GM13977 (cell line): ENCODE data around the gene TSTD2.
A peak's percentile ranks its signal among the peaks of the same experiment; 100 is the strongest.
"Not testable (repeated sequence)": the region's sequence is repeated elsewhere in the genome, so short reads cannot be mapped to it uniquely, and the experiment has no call there.

Source experiments
- DNase-seq: peaks from one replicate; pipeline ENCODE4 v3.0.0; 2012; ENCODE audit warnings: low spot score
- in situ Hi-C: fragments of 300-500 bp; cut with MboI; formaldehyde crosslinking; loops from one replicate; pipeline ENCODE4 v1.12.0; 2022; ENCODE audit warnings: low sequenced_read_pairs, low pct_unique_long_range_greater_than_20kb, mixed read lengths, inconsistent platforms; ENCODE audit not compliant: unreplicated experiment
- TF ChIP-seq, protein P1 (sequence below): IDR thresholded peaks from 2 replicates; pipeline ENCODE4 v1.5.1; 2012; ENCODE audit warnings: mild to moderate bottlenecking, control low read depth; ENCODE audit not compliant: insufficient read depth; ENCODE audit errors: extremely low read depth, missing control alignments

Gene TSTD2

DNA sequence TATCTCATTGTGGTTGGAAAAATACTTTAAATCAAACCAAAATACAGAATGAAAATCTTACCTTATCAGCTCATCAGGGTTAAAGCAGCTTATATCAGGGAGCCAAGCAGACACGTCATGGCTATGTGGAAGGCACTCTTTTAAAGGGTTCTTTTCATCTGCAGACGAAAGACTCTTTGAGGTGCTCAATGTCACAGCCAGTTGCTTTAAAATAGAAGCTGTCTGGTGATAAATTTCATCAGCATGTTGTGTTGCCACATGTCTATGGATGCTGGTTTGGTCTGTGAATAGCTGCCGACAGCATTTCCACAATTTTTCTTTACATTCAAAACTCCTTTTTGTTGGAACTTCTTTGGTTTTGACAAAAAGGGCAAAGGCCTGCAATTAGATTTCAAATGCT lies 7.5 kb downstream of the TSTD2 start:
- DNase-seq, result no peak
- TF ChIP-seq, protein P1, sequence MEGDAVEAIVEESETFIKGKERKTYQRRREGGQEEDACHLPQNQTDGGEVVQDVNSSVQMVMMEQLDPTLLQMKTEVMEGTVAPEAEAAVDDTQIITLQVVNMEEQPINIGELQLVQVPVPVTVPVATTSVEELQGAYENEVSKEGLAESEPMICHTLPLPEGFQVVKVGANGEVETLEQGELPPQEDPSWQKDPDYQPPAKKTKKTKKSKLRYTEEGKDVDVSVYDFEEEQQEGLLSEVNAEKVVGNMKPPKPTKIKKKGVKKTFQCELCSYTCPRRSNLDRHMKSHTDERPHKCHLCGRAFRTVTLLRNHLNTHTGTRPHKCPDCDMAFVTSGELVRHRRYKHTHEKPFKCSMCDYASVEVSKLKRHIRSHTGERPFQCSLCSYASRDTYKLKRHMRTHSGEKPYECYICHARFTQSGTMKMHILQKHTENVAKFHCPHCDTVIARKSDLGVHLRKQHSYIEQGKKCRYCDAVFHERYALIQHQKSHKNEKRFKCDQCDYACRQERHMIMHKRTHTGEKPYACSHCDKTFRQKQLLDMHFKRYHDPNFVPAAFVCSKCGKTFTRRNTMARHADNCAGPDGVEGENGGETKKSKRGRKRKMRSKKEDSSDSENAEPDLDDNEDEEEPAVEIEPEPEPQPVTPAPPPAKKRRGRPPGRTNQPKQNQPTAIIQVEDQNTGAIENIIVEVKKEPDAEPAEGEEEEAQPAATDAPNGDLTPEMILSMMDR, result no peak
- in situ Hi-C loops, result no loop called here

DNA sequence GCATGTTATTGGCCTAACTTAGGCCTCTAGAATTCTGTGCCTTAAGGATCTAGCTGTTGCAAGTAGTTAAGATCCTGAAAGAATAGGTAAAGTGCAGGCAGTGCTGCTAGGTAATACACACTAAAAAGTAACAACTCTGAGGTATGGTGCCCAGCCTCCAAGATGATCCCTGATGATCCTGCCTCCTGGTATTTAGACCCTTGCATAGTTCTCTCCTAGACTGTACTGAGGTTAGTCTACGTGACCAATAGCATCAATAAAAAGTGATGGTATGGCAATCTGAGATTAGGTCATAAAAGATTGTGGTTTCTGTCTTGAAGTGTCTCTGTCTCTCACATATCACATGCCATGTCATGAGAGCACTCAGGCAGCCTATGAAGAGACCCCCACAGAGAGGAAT lies 9.2 kb downstream of the TSTD2 start:
- in situ Hi-C loops, result loop anchor here (25.0 kb wide), 1 partner anchor 762 kb away; the partner anchor contains the start of gene ZNF782
- DNase-seq, result no peak
- TF ChIP-seq, protein P1, result no peak

DNA sequence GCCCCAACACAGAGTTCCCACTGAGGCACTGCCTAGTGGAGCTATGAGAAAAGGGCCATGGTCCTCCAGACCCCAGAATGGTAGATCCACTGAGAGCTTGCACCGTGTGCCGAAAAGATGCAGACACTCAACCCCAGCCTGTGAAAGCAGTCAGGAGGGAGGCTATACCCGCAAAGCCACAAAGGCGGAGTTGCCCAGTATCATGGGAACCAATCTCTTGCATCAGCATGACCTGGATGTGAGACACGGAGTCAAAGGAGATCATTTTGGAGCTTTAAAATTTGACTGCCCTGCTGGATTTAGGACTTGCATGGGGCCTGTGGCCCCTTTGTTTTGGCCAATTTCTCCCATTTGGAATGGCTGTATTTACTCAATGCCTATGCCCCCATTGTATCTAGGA lies 10.7 kb downstream of the TSTD2 start:
- not testable (repeated sequence) for DNase-seq
- in situ Hi-C loops, result loop anchor here (25.0 kb wide), 1 partner anchor 760 kb away; the partner anchor contains the start of gene ZNF782

DNA sequence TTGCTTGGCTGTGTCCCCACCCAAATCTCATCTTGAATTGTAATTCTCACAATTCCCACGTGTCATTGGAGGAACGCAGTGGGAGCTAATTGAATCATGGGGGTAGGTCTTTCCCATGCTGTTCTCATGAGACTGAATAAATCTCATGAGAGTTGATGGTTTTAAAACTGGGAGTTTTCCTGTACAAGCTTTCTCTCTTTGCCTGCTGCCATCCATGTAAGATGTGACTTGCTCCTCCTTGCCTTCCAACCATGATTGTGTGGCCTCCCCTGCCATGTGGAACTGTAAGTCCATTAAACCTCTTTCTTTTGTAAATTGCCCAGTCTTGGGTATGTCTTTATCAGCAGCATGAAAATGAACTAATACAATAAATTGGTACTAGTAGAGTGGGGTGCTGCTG lies 13.1 kb downstream of the TSTD2 start:
- in situ Hi-C loops, result loop anchor here (25.0 kb wide), 1 partner anchor 758 kb away; the partner anchor contains the start of gene ZNF782

DNA sequence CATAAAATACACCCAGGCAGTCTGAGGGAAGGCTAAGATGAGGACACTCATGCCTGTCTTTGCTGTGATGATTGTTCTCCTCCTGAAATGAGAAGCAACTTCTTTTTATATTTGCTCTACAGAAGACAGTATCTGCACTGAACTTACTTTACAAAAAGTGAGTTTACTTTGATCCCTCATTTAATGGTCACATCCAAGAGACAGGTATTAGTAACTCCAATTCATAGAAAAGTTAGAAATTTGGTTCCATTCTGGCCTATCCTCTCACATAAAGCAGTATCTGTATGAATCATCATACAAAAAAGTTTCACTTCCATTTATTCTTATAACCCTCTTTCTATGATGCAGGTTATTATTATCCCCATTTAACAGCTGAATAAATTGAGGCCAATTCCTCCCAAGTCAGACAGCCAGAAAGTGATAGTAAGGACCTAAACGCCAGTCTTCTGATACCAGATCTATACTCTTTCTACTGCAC lies 15.2 kb downstream of the TSTD2 start:
- in situ Hi-C loops, result loop anchor here (10.0 to 25.0 kb wide), 2 partner anchors 213 to 756 kb away; partner anchors contain the start of gene ZNF782
- TF ChIP-seq, protein P1, result no peak
- peak; percentile 23 for DNase-seq

More for the DNA sequence above, 13.1 kb downstream of the TSTD2 start:
- DNase-seq, result not testable (repeated sequence)

DNA sequence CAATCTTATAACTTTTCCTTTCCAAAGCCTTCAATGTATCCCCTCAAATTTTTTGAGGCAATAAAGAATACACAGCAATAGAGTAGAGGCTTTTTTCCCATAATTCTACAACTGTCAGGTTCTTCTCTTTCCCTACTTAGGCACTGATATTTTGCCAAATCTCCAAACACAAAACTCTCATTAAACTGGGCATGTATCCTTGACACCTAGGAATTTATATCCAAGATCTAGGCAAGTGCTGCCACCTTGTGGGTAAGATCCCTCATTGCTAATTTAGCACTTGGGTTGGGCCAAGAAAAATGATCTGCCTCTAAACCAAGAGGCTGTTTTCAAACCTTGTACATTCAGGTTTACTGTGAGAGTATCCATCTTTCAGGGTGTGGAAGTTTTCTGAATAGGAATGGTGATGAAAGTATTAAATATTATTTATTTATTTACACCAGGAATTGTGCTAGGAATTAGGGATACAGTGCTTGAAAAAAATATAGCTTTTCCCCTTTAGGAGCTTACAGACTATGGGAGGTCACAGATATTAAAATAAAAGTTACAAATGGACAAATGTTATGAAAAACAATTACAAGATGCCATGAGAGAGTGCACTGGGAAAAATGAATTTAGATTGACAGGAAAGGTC lies 17.6 kb downstream of the TSTD2 start:
- in situ Hi-C loops, result loop anchor here (10.0 to 25.0 kb wide), 2 partner anchors 211 to 753 kb away; partner anchors contain the start of gene ZNF782
- TF ChIP-seq, protein P1, result peak; percentile 74
- DNase-seq, result peak; percentile 61

DNA sequence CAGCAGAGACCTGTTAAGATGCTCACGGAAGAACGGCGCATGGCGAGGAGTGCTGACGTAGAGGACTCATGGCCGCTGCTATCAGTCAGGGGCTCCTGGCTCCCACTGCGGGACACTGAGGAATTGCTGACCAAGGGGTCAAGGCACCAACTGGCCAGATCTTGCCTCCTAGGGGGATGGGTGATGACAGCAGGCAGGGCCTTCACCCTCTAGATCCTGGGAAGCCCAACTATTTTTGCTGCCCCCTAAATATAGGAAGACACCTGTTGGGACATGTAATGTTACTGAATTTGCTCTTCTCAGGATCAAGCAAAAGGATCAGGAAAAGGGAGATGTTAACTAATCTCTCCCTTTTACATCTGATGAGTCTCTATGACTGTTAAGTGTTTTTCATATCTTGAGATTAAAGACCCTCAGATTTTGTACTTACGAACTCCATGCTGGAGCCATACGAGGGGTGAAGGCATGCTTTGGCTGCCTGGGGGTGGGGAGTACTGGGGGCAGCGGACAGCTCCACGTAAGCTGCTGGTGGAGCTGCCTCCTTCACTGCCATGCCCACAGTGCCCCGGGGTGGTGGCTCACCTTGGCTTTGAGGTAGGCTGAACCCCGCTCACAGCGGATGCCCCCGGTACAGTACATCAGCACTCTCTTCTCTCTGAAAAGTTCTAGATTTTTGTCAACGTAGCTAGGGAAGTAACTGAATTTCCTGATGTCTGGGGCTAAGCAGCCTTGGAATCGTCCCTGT lies 28.1 kb downstream of the TSTD2 start:
- TF ChIP-seq, protein P1, result no peak
- in situ Hi-C loops, result loop anchor here (5.0 to 25.0 kb wide), 2 partner anchors 128 to 743 kb away; partner anchors contain the start of gene ZNF782
- no peak for DNase-seq
